NCI-H510A (cell line): ENCODE data around the gene TIFAB.

Source experiments
- DNase-seq: peaks from one replicate; lab custom pipeline; 2025; lab: John Stamatoyannopoulos, UW

The TIFAB gene

DNA sequence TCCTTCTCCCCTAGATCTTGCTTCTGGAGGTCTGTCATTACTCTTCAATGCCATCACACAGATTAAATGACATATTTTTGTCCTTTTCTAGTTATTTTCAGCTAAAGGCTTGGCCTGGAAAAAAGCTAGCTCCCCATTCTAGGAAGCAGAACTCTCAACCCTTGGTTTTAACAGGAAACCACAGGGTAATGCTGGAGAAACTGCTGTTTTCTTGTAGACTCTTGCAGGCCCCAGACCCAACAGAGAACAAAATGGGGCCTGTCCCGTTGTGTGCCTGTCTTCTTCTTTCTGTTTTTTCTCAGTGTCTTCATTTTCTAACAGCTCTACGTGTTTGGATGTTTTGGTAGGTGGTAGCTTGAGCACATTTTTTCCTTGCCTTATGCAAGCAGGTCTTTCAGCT, 26.5 kb downstream of the TIFAB start:
- DNase-seq = no peak

DNA sequence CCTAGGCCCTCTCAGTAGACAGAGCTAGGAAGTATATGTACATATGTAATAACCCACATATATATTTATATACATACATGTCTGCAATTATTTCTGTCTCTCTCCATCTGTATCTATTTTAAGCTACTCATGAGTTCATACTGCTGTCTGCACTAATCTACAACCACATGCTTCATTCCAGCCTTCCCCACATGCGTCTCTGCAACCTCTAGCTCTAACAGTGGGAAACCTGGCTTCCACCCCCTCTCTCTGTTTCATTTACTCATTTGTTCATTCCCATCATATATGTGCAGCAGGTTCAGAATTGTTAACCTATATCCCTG, 28.3 kb downstream of the TIFAB start:
- no peak for DNase-seq

- no peak for DNase-seq
These were observed 28.9 kb downstream of the TIFAB start for GRCh38 chr5:135423146-135423845.

GRCh38 chr5:135422419-135422818, 29.7 kb downstream of the TIFAB start:
- no peak for DNase-seq

- no peak for DNase-seq
These were observed 35.1 kb downstream of the TIFAB start for GRCh38 chr5:135417083-135417482.

- no peak for DNase-seq
These were observed 47.1 kb downstream of the TIFAB start for GRCh38 chr5:135405082-135405481.

DNA sequence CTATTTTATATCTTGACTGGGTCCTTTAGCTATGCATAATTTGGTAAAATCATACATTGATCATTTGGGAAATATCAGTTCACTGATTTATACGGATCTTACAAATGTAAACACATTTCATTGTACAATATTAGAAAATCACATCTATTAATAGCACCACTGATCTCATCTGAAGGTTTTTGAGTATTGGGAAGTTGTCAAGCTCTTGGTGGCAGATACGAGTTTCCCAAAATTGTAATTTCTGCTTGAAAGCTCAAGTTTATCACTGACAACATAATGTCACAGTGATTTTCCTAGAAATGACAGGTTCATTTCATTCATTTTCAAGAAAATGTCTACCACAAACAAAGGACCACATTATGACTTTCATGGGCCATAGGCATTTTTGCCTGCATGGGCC, 50.1 kb downstream of the TIFAB start:
- no peak for DNase-seq

DNA sequence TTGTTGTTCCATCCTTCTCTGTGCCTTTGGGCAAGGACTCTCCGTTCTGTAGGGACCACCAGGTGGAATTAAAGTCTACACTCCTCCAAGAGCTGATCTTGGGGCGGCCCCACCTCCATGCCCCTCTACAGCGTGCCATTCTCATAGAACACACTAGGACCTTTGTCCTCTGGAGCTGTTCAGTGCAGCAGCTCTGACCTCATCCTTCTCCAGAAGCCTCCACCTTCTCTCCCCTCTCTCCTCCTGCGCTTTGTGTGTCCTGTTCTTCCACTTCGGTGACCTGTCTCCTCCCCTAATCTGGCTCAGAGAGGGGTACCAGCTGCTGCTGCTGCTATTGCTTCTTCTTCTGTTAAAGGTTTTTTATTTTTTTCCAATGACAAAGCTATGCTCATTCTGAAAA, 51.3 kb downstream of the TIFAB start:
- peak; percentile 41 for DNase-seq

GRCh38 chr5:135399794-135400542, 52.2 kb downstream of the TIFAB start:
- DNase-seq = no peak

DNA sequence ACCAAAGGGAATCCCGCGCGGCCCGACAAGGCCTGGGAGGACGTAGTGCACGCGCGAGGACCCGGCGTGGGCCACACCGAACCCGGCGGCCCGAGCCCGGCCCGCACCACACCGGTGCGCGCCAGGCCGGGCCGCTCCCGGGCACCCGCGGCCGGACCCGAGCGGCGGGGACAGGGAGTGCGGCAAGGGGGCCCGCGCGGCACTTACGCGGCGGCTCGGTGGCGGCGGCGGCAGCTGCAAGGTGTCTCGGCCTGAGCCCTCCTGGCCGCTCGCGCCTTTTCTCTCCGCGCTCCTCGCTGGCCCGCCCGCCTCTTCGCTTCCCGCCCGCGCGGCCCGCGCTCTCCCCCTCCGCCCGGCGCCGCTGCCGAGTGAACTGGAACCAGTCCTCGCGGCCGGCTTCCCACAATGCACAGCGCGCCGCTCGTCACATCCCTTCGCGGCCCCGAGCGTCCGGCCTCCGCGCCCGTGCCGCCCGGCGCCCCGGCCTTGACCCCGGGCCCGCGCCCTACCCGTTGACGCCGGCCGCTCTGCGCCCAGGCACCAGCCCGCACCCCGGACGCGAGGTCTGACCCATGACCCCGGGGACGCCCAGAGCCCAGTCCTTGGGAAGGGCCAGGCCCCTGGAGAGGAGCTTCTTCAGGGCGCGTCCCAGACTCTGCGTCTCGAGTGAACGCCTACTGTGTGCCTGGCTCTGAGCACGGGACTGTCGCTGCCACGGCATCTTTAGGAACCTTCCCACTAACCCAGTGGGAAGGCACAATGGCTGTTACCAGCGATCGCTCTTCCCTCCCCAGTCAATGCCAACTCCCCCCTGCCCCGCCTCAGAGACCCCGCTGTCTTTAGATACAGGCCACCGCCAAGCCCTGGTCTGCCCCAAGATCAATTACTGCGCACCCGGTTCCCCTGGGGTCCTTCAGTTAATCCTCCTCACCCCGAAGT, 53.0 kb downstream of the TIFAB start, which contains the start of gene MACROH2A1:
TSS of gene MACROH2A1 (minus strand) at position 377 of the 939 bp plus-strand sequence. CDS start 10,138 bp downstream, outside the sequence.
- DNase-seq = peak; percentile 54

DNA sequence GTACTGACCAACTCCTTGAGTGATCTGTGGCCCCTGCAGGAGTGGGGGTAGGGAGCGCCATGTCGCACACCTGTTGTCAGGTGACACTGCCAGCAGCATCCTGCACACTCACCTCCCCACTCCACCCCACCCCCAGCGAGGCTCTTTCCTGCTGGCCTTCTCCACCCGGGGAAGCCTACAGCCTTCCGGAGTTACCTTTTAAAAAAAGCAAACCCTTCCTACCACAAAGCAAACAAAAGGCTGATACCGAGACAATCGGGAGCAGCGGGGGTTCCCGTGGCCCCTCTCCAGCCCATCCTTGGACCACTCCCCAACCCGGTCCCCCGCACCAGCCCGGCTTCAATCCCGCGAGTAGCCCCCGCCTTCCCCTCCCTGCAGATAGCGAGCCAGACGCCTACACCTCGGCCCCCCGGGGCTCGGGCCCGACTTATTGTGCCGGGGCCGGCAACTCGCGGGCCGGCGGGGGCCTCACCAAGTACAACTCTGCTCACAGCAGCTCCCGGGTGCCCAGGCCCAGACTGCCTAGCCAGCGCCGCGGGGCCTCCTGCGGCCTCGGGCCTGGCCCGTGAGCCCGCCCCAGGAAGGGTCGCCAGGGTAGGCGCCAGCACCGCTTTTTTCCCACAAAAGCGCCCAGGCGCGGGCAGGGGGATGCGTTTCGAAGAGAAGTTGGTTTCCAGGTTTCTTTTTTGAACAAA, 53.8 kb downstream of the TIFAB start:
- peak; percentile 30 for DNase-seq
